Tongue (tissue), 2 donors: Measurements from ENCODE around the gene OVAAL. TPM values are rescaled to one million over a fixed set of nuclear protein-coding genes. Genes with fewer than 3 reads are reported as not detected.
"Not testable (repeated sequence)": the region's sequence is repeated elsewhere in the genome, so short reads cannot be mapped to it uniquely, and the experiment has no call there.

ENCODE experiments used
- DNase-seq: peaks from one replicate; pipeline ENCODE4 v3.0.0-alpha.2; 2015
- total RNA-seq: library from RNA; depleted of rRNA; stranded (reverse); fragments of >200 nt; gene quantifications from one replicate; pipeline ENCODE4 v1.2.3, GENCODE V29; 2014

The OVAAL gene
- total RNA-seq, 1 donor from 2014 or later: not detected

GRCh38 chr1:180540697-180541594 lies 17.8 kb upstream of the OVAAL start:
- DNase-seq: no peak

GRCh38 chr1:180542113-180542837 lies 16.5 kb upstream of the OVAAL start:
- DNase-seq: no peak

GRCh38 chr1:180542838-180543145 lies 16.0 kb upstream of the OVAAL start:
- no peak for DNase-seq

- DNase-seq: no peak
These were observed 14.7 kb upstream of the OVAAL start for GRCh38 chr1:180544050-180544449.

GRCh38 chr1:180545991-180546390 lies 12.8 kb upstream of the OVAAL start:
- DNase-seq: no peak

GRCh38 chr1:180548686-180549317 lies 10.0 kb upstream of the OVAAL start:
- no peak for DNase-seq

GRCh38 chr1:180549770-180550169 lies 9.0 kb upstream of the OVAAL start:
- not testable (repeated sequence) for DNase-seq

GRCh38 chr1:180550241-180550640 lies 8.5 kb upstream of the OVAAL start:
- no peak for DNase-seq

GRCh38 chr1:180551997-180552396 lies 6.8 kb upstream of the OVAAL start:
- no peak for DNase-seq

GRCh38 chr1:180553046-180553445 lies 5.7 kb upstream of the OVAAL start:
- not testable (repeated sequence) for DNase-seq

- DNase-seq: no peak
These were observed 3.4 kb upstream of the OVAAL start for GRCh38 chr1:180555411-180555810.

GRCh38 chr1:180560200-180560867 lies 1.6 kb downstream of the OVAAL start:
- DNase-seq: no peak

- DNase-seq: peak; percentile 32
These were observed 2.3 kb downstream of the OVAAL start for GRCh38 chr1:180560868-180561600.

GRCh38 chr1:180562640-180563025 lies 3.9 kb downstream of the OVAAL start:
- DNase-seq: no peak

- DNase-seq: no peak
These were observed 4.5 kb downstream of the OVAAL start for GRCh38 chr1:180563026-180563827.

GRCh38 chr1:180565121-180565871 lies 6.5 kb downstream of the OVAAL start:
- DNase-seq: no peak

GRCh38 chr1:180566026-180566425 lies 7.3 kb downstream of the OVAAL start:
- DNase-seq: no peak

GRCh38 chr1:180566495-180566894 lies 7.7 kb downstream of the OVAAL start:
- no peak for DNase-seq

GRCh38 chr1:180567654-180568053 lies 8.9 kb downstream of the OVAAL start:
- no peak for DNase-seq

- no peak for DNase-seq
These were observed 9.4 kb downstream of the OVAAL start for GRCh38 chr1:180568184-180568583.
